SK-N-SH (cell line): ENCODE data around the gene MAF. TPM values are rescaled to one million over a fixed set of nuclear protein-coding genes. Genes with fewer than 3 reads are reported as not detected.

Experiments used
- CTCF ChIA-PET: fragments of 300-600, 350-600 bp; formaldehyde crosslinking; extraction: SDS; loops from one replicate; lab custom pipeline; 2021; lab: Yijun Ruan, JAX
- POLR2A ChIA-PET: fragments of 350-600 bp; sonication (Branson Sonifier 250); formaldehyde crosslinking; extraction: SDS; loops from one replicate; lab custom pipeline; 2020; ENCODE audit warnings: antibody characterized with exemption, inconsistent platforms; lab: Yijun Ruan, JAX
- DNase-seq: peaks from one replicate; pipeline ENCODE4 v3.0.0; 2012
- H2AFZ ChIP-seq: fragments of 200-600 bp; sonication (generic); 2 replicates; pipeline ENCODE4 v1.8.1; 2016; ENCODE audit warnings: antibody characterized with exemption, mild to moderate bottlenecking, low read depth
- H3F3A ChIP-seq: fragments of 200-600 bp; sonication (generic); replicated peaks from 2 replicates; pipeline ENCODE3; 2016; ENCODE audit warnings: antibody characterized with exemption, mild to moderate bottlenecking; ENCODE audit not compliant: insufficient read depth
- H3K27ac ChIP-seq, 2 experiments: fragments of 200-500 bp in 1 of 2; fragments of 200-600 bp in 1 of 2; sonication (Bioruptor generic) in 1 of 2; sonication (generic), shearing (Covaris generic) in 1 of 2; 2 replicates each; pipeline versions ENCODE4 v1.5.1 to v1.6.1; 2014 to 2016; ENCODE audit warnings: low read depth in 2 of 2, inconsistent platforms in 1 of 2, low read length in 1 of 2, mild to moderate bottlenecking in 1 of 2, mixed read lengths in 1 of 2
- H3K27me3 ChIP-seq: fragments of 200-600 bp; sonication (generic), shearing (Covaris generic); 2 replicates; pipeline ENCODE4 v1.6.1; 2016; ENCODE audit warnings: mixed run types; ENCODE audit not compliant: insufficient read depth
- H3K36me3 ChIP-seq, 2 experiments: fragments of 200-500 bp in 1 of 2; fragments of 200-600 bp in 1 of 2; sonication (Bioruptor generic) in 1 of 2; sonication (generic) in 1 of 2; replicated peaks in 1 of 2; 2 replicates each; pipeline versions ENCODE3 to v1.5.1; 2014 to 2016; ENCODE audit warnings: low read length in 1 of 2, mild to moderate bottlenecking in 1 of 2; ENCODE audit not compliant: insufficient read depth in 2 of 2, control insufficient read depth in 1 of 2
- H3K4me1 ChIP-seq, 2 experiments: fragments of 200-500 bp in 1 of 2; fragments of 200-600 bp in 1 of 2; sonication (Bioruptor generic) in 1 of 2; sonication (generic), shearing (Covaris generic) in 1 of 2; 2 replicates each; pipeline versions ENCODE4 v1.5.1 to v1.6.1; 2014 to 2016; ENCODE audit warnings: low read depth in 1 of 2, low read length in 1 of 2, mixed run types in 1 of 2; ENCODE audit not compliant: insufficient read depth in 2 of 2, control insufficient read depth in 1 of 2
- H3K4me2 ChIP-seq: fragments of 200-600 bp; sonication (generic), shearing (Covaris generic); 2 replicates; pipeline ENCODE4 v1.6.1; 2017; ENCODE audit warnings: mixed run types
- H3K4me3 ChIP-seq, 2 experiments: fragments of 200-500 bp in 1 of 2; fragments of 200-600 bp in 1 of 2; sonication (Bioruptor generic) in 1 of 2; sonication (generic), shearing (Covaris generic) in 1 of 2; 2 replicates each; pipeline versions ENCODE4 v1.5.1 to v1.8.1; 2014 to 2016; ENCODE audit warnings: low read depth in 2 of 2, inconsistent platforms in 1 of 2, low read length in 1 of 2, mild to moderate bottlenecking in 1 of 2, mixed read lengths in 1 of 2, moderate library complexity in 1 of 2
- H3K79me2 ChIP-seq: fragments of 200-600 bp; sonication (generic); 2 replicates; pipeline ENCODE4 v1.8.1; 2017; ENCODE audit warnings: mild to moderate bottlenecking; ENCODE audit not compliant: insufficient read depth
- H3K9ac ChIP-seq: fragments of 200-600 bp; sonication (generic); 2 replicates; pipeline ENCODE4 v1.6.1; 2017; ENCODE audit warnings: mixed run types
- H3K9me2 ChIP-seq: fragments of 200-600 bp; sonication (generic); 2 replicates; pipeline ENCODE4 v1.6.1; 2017; ENCODE audit warnings: mixed run types
- H3K9me3 ChIP-seq: fragments of 200-600 bp; sonication (generic); 2 replicates; pipeline ENCODE4 v1.6.1; 2017; ENCODE audit warnings: mixed run types, mild to moderate bottlenecking, moderate library complexity
- H4K20me1 ChIP-seq: fragments of 200-600 bp; sonication (generic); 2 replicates; pipeline ENCODE4 v1.6.1; 2017; ENCODE audit warnings: mild to moderate bottlenecking, mixed run types; ENCODE audit not compliant: insufficient read depth
- ELF1 ChIP-seq: IDR thresholded peaks from 2 replicates; pipeline ENCODE4 v1.4.0; 2012
- EZH2phosphoT487 ChIP-seq: fragments of 200-600 bp; sonication (generic); IDR thresholded peaks from 2 replicates; pipeline ENCODE4 v1.6.1; 2017; ENCODE audit warnings: low read depth, mixed run types, mild to moderate bottlenecking, antibody characterized with exemption, moderate library complexity, borderline replicate concordance
- FOSL2 ChIP-seq: IDR thresholded peaks from 2 replicates; pipeline ENCODE4 v1.4.0; 2012; ENCODE audit warnings: low read depth, mild to moderate bottlenecking, moderate library complexity, borderline replicate concordance
- FOXJ3 ChIP-seq: sonication (generic); formaldehyde crosslinking; IDR thresholded peaks from 2 replicates; pipeline ENCODE4 v1.5.1; 2020; ENCODE audit warnings: mild to moderate bottlenecking, missing genetic modification reagents
- GABPA ChIP-seq: IDR thresholded peaks from 2 replicates; pipeline ENCODE4 v1.4.0; 2012; ENCODE audit warnings: low read depth, mild to moderate bottlenecking
- JUND ChIP-seq: IDR thresholded peaks from 2 replicates; pipeline ENCODE4 v1.4.0; 2012
- MEF2A ChIP-seq: IDR thresholded peaks from 2 replicates; pipeline ENCODE4 v1.4.0; 2012; ENCODE audit warnings: low read depth, borderline replicate concordance
- MXI1 ChIP-seq: IDR thresholded peaks from 2 replicates; pipeline ENCODE4 v1.6.1; 2012; ENCODE audit warnings: mild to moderate bottlenecking, low read depth, low read length, improper control_type of control experiment
- NFIC ChIP-seq: IDR thresholded peaks from 2 replicates; pipeline ENCODE4 v1.4.0; 2012; ENCODE audit warnings: borderline replicate concordance
- NRF1 ChIP-seq: IDR thresholded peaks from 2 replicates; pipeline ENCODE4 v1.6.1; 2012; ENCODE audit warnings: low read depth, mild to moderate bottlenecking, low read length
- RAD21 ChIP-seq: IDR thresholded peaks from 2 replicates; pipeline ENCODE4 v1.6.1; 2012; ENCODE audit warnings: mild to moderate bottlenecking, low read length
- RCOR1 ChIP-seq: fragments of 150-350 bp; IDR thresholded peaks from 2 replicates; pipeline ENCODE4 v1.6.1; 2017; ENCODE audit warnings: antibody characterized with exemption, low read length
- TAF1 ChIP-seq: IDR thresholded peaks from 2 replicates; pipeline ENCODE4 v1.6.1; 2012; ENCODE audit warnings: low read depth, mild to moderate bottlenecking, low read length, moderate library complexity, borderline replicate concordance
- TCF12 ChIP-seq: IDR thresholded peaks from 2 replicates; pipeline ENCODE4 v1.4.0; 2012
- YY1 ChIP-seq: IDR thresholded peaks from 2 replicates; pipeline ENCODE4 v1.4.0; 2012; ENCODE audit warnings: low read depth, mild to moderate bottlenecking
- WGBS: methylation state at CpG from one replicate; pipeline ENCODE4 v1.1.6; 2017; ENCODE audit warnings: low lambda C conversion rate; 5-methylcytosine and 5-hydroxymethylcytosine counted together
- polyA plus RNA-seq, 3 experiments: library from polyadenylated mRNA; depleted of rRNA; stranded (reverse); fragments of >200 nt; gene quantifications; 2 replicates each; pipeline ENCODE4 v1.2.3, GENCODE V29; 2012
- TF ChIP-seq, protein P1 (sequence below): fragments of 150-350 bp; IDR thresholded peaks from 2 replicates; pipeline ENCODE4 v1.6.1; 2016; ENCODE audit warnings: mild to moderate bottlenecking, low read depth, low read length
- TF ChIP-seq, protein P2 (sequence below): IDR thresholded peaks from 2 replicates; pipeline ENCODE4 v1.4.0; 2012; ENCODE audit warnings: low read depth, borderline replicate concordance
- TF ChIP-seq, protein P3 (sequence below): IDR thresholded peaks from 2 replicates; pipeline ENCODE4 v1.4.0; 2012; ENCODE audit warnings: low read depth, borderline replicate concordance
- TF ChIP-seq, protein P4 (sequence below): fragments of 200-600 bp; sonication (generic); IDR thresholded peaks from 2 replicates; pipeline ENCODE4 v1.6.1; 2017; ENCODE audit warnings: antibody characterized with exemption, mild to moderate bottlenecking, moderate library complexity

Gene MAF
- polyA plus RNA-seq, 1 of the 3 experiments (the other 2 are of a cell fraction): 0.23 TPM

DNA sequence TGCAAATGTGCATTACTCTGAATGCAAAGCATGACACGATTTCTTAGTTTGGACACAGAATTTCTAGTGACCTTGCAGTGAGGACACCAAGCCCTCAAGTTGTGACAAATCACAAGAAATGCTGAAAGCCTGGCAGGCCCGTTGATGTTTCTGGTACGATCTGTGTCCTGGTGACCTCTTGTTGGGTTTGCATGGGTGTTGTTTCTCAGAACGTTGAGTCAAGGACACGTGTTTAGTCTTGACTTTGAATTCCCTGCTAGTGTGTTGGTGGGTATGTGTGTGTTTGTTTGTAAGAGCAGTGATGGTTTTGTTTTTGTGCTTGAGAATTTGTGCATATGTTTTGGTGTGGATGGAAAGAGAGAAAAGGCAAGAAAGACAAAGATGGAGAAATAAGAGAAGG, 37.8 kb upstream of the MAF start:
- H3F3A ChIP-seq: no peaks in the 10 kb centered on the region
- ChIA-PET POLR2A (no interaction called here), CTCF (no interaction called here)
- no peak overlapping the region for H2AFZ ChIP-seq
- H3K9ac ChIP-seq: no peak overlapping the region
- DNase-seq: no peak
- H3K27ac ChIP-seq: no peak overlapping the region
- H3K9me3 ChIP-seq: no peaks in the 10 kb centered on the region
- WGBS: 22% methylated on average over 5 of the region's 5 CpGs
- H3K4me2 ChIP-seq: no peak overlapping the region
- H3K79me2 ChIP-seq: no peaks in the 10 kb centered on the region
- H3K9me2 ChIP-seq: no peaks in the 10 kb centered on the region
- no peaks in the 10 kb centered on the region for H4K20me1 ChIP-seq
- no peaks in the 10 kb centered on the region for H3K4me1 ChIP-seq
- H3K27me3 ChIP-seq: no peaks in the 10 kb centered on the region
- TF ChIP-seq, protein P1, sequence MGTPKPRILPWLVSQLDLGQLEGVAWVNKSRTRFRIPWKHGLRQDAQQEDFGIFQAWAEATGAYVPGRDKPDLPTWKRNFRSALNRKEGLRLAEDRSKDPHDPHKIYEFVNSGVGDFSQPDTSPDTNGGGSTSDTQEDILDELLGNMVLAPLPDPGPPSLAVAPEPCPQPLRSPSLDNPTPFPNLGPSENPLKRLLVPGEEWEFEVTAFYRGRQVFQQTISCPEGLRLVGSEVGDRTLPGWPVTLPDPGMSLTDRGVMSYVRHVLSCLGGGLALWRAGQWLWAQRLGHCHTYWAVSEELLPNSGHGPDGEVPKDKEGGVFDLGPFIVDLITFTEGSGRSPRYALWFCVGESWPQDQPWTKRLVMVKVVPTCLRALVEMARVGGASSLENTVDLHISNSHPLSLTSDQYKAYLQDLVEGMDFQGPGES: no peak
- TF ChIP-seq FOSL2: no peak
- no peak for TF ChIP-seq NFIC
- TF ChIP-seq, protein P2, sequence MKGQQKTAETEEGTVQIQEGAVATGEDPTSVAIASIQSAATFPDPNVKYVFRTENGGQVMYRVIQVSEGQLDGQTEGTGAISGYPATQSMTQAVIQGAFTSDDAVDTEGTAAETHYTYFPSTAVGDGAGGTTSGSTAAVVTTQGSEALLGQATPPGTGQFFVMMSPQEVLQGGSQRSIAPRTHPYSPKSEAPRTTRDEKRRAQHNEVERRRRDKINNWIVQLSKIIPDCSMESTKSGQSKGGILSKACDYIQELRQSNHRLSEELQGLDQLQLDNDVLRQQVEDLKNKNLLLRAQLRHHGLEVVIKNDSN: no peak
- TF ChIP-seq, protein P3, sequence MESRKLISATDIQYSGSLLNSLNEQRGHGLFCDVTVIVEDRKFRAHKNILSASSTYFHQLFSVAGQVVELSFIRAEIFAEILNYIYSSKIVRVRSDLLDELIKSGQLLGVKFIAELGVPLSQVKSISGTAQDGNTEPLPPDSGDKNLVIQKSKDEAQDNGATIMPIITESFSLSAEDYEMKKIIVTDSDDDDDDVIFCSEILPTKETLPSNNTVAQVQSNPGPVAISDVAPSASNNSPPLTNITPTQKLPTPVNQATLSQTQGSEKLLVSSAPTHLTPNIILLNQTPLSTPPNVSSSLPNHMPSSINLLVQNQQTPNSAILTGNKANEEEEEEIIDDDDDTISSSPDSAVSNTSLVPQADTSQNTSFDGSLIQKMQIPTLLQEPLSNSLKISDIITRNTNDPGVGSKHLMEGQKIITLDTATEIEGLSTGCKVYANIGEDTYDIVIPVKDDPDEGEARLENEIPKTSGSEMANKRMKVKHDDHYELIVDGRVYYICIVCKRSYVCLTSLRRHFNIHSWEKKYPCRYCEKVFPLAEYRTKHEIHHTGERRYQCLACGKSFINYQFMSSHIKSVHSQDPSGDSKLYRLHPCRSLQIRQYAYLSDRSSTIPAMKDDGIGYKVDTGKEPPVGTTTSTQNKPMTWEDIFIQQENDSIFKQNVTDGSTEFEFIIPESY: no peak
- H3K4me3 ChIP-seq: no peak overlapping the region
- no peaks in the 10 kb centered on the region for H3K36me3 ChIP-seq

DNA sequence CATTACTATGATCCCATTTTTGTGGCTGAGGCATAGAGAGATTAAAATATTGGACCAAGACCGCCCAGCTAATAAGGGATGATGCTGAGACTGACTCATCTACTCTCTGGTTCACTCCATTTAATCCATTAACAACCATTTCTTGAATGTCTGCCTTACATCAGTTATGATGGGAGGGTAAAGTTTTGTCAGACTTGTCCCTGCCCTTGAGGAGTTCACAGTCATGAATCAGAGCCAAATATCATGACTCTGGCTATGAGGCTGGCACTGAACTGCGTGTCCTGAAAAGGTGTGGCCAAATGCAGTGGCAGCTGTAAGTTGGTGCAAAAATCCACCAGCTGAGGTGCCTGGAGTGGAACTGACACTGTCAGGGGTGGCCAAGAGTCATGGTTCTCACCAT, 35.0 kb upstream of the MAF start:
- Histone ChIP-seq H3K4me3 (no peak overlapping the region), H3K36me3 (no peaks in the 10 kb centered on the region), H2AFZ (no peak overlapping the region), H3K9me3 (no peaks in the 10 kb centered on the region), H3F3A (no peaks in the 10 kb centered on the region), H3K4me1 (peaks cover 0 to 4% of the 10 kb centered on the region in 2 experiments; a peak in 1 of 4 replicates)
- DNase-seq: no peak
- CTCF ChIA-PET: interaction anchor here (0.7 kb wide), 1 partner anchor 831 kb away, joined by 3 read pairs; no protein-coding TSS in a partner anchor
- TF ChIP-seq FOSL2 (no peak), GABPA (no peak), FOXJ3 (CRISPR knock-in tag) (no peak), TCF12 (no peak), RAD21 (no peak), TAF1 (no peak), EZH2phosphoT487 (no peak), YY1 (no peak), RCOR1 (no peak), MEF2A (no peak), MXI1 (no peak), JUND (no peak), NRF1 (no peak), ELF1 (no peak)
- TF ChIP-seq, protein P4, sequence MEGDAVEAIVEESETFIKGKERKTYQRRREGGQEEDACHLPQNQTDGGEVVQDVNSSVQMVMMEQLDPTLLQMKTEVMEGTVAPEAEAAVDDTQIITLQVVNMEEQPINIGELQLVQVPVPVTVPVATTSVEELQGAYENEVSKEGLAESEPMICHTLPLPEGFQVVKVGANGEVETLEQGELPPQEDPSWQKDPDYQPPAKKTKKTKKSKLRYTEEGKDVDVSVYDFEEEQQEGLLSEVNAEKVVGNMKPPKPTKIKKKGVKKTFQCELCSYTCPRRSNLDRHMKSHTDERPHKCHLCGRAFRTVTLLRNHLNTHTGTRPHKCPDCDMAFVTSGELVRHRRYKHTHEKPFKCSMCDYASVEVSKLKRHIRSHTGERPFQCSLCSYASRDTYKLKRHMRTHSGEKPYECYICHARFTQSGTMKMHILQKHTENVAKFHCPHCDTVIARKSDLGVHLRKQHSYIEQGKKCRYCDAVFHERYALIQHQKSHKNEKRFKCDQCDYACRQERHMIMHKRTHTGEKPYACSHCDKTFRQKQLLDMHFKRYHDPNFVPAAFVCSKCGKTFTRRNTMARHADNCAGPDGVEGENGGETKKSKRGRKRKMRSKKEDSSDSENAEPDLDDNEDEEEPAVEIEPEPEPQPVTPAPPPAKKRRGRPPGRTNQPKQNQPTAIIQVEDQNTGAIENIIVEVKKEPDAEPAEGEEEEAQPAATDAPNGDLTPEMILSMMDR: no peak
- TF ChIP-seq, protein P1: no peak
- TF ChIP-seq, all 33 proteins: peak for 0
- Histone ChIP-seq H3K9me2 (no peaks in the 10 kb centered on the region), H4K20me1 (no peaks in the 10 kb centered on the region), H3K9ac (no peak overlapping the region), H3K4me2 (no peak overlapping the region), H3K79me2 (no peaks in the 10 kb centered on the region), H3K27ac (no peak overlapping the region), H3K27me3 (no peaks in the 10 kb centered on the region)
- POLR2A ChIA-PET: no interaction called here
- WGBS: 38% methylated on average over 2 of the region's 2 CpGs
